Stomach (tissue), 9 donors: Measurements from ENCODE around the gene RIC8A. TPM values are rescaled to one million over a fixed set of nuclear protein-coding genes. Genes with fewer than 3 reads are reported as not detected.

Experiments
- DNase-seq, 2 donors: peaks; one replicate each; pipeline versions ENCODE4 v3.0.0 to v3.0.0-alpha.2; 2013 to 2019
- H3K27ac ChIP-seq, 5 donors: fragments of 200-600 bp in 4 of 5; sonication (generic) in 4 of 5; one replicate each; pipeline ENCODE4 v1.5.1; 2013 to 2019; ENCODE audit warnings: mild to moderate bottlenecking in 1 of 5, moderate library complexity in 1 of 5
- H3K27me3 ChIP-seq, 3 donors: fragments of 200-600 bp; sonication (generic); one replicate each; pipeline ENCODE4 v1.5.1; 2017 to 2019; ENCODE audit warnings: mixed run types in 1 of 3
- H3K36me3 ChIP-seq, 4 donors: fragments of 200-600 bp; sonication (generic); 1 replicate in 3 of 4; 2 replicates in 1 of 4; pipeline ENCODE4 v1.5.1; 2016 to 2019
- H3K4me1 ChIP-seq, 4 donors: fragments of 200-600 bp; sonication (generic); one replicate each; pipeline ENCODE4 v1.5.1; 2016 to 2019
- H3K4me3 ChIP-seq, 4 donors: fragments of 200-600 bp; sonication (generic) in 3 of 4; one replicate each; pipeline ENCODE4 v1.5.1; 2016 to 2019; ENCODE audit warnings: mild to moderate bottlenecking in 1 of 4
- H3K9me3 ChIP-seq, 4 donors: fragments of 200-600 bp; sonication (generic); one replicate each; pipeline ENCODE4 v1.5.1; 2016 to 2019
- CTCF ChIP-seq, 7 experiments: fragments of 450-650 bp in 4 of 7; fragments of 200-600 bp in 3 of 7; sonication (generic) in 3 of 7; IDR thresholded peaks; one replicate each; pipeline ENCODE4 v1.5.1; 2016 to 2019; ENCODE audit warnings: antibody characterized with exemption in 7 of 7, control low read depth in 2 of 7, mild to moderate bottlenecking in 1 of 7
- EP300 ChIP-seq: sonication (generic); formaldehyde crosslinking; IDR thresholded peaks from one replicate; pipeline ENCODE4 v1.6.1; 2017; ENCODE audit warnings: antibody characterized with exemption
- POLR2A ChIP-seq, 4 donors: fragments of 450-650 bp; IDR thresholded peaks; one replicate each; pipeline ENCODE4 v1.6.1; 2016; ENCODE audit warnings: antibody characterized with exemption in 4 of 4, control low read depth in 2 of 4, mild to moderate bottlenecking in 1 of 4, moderate library complexity in 1 of 4
- POLR2AphosphoS5 ChIP-seq, 3 donors: sonication (generic); formaldehyde crosslinking; IDR thresholded peaks; one replicate each; pipeline ENCODE4 v1.6.1; 2016; ENCODE audit warnings: antibody characterized with exemption in 3 of 3
- WGBS, 5 donors: extraction: QIAGEN DNeasy Blood & Tissue Kit in 3 of 5; methylation state at CpG; one replicate each; pipeline versions ENCODE4 v1.1.5 to v1.1.7; 2013 to 2018; 5-methylcytosine and 5-hydroxymethylcytosine counted together
- intact Hi-C: fragments of 100-400 bp; cut with DNase I; formaldehyde crosslinking; loops from one replicate; pipeline ENCODE4 v1.15.1; 2023; ENCODE audit warnings: low total_unique reads
- polyA plus RNA-seq, 3 donors: library from polyadenylated mRNA; stranded (reverse); fragments of 200-250 nt; gene quantifications; one replicate each; pipeline ENCODE4 v1.2.3, GENCODE V29; 2013
- total RNA-seq, 5 donors: library from RNA; depleted of rRNA; stranded (reverse); fragments of >200 nt; gene quantifications; one replicate each; pipeline versions ENCODE4 v1.1.0 to v1.2.3, GENCODE V29; 2014 to 2016
- donor health status: healthy with polysubstance abuse.
- donor health status: Bipolar disorder and iron deficiency.
- donor health status: healthy.

RIC8A gene
- total and polyA plus RNA-seq, 8 donors, result 39.2 to 262 (median 63.9) TPM

- intact Hi-C loops, result no loop called here
- TF ChIP-seq POLR2A (IDR thresholded peaks at IDR 0.05) (no peak), EP300 (no peak), POLR2AphosphoS5 (IDR thresholded peaks at IDR 0.05) (no peak), CTCF (IDR thresholded peaks at IDR 0.05) (no peak)
- 69 to 80% (median 79%) methylated on average over 10 of the region's 10 CpGs for WGBS, 5 donors
- Histone ChIP-seq H3K36me3 (no peaks in the 10 kb centered on the region), H3K9me3 (no peaks in the 10 kb centered on the region), H3K4me3 (no peak overlapping the region), H3K4me1 (no peaks in the 10 kb centered on the region), H3K27ac (no peak overlapping the region), H3K27me3 (peaks cover 0 to 4% (median 3%) of the 10 kb centered on the region in 3 donors)
- DNase-seq, result no peak
These were observed 51.9 kb downstream of the RIC8A start for GRCh38 chr11:259413-259812.

- no peaks in the 10 kb centered on the region for H3K36me3 ChIP-seq
- H3K27me3 ChIP-seq, result peaks cover 0 to 4% (median 3%) of the 10 kb centered on the region in 3 donors
- peaks cover 0 to 10% (median 0%) of the 10 kb centered on the region in 4 donors for H3K9me3 ChIP-seq
- intact Hi-C loops, result no loop called here
- DNase-seq, result no peak
- TF ChIP-seq POLR2AphosphoS5 (IDR thresholded peaks at IDR 0.05) (no peak), POLR2A (IDR thresholded peaks at IDR 0.05) (no peak), EP300 (no peak), CTCF (IDR thresholded peaks at IDR 0.05) (no peak)
- H3K4me1 ChIP-seq, result no peaks in the 10 kb centered on the region
- H3K27ac ChIP-seq, result no peak overlapping the region
- WGBS, 5 donors, result 86 to 92% (median 89%) methylated on average over 4 of the region's 4 CpGs
- H3K4me3 ChIP-seq, result no peak overlapping the region
These were observed 54.1 kb downstream of the RIC8A start for GRCh38 chr11:261624-262023.

Other genes starting within 250 kb of the RIC8A start
- not detected for gene SCGB1C1, start 14.6 kb upstream of the RIC8A start, total RNA-seq
- gene SCGB1C1, start 14.6 kb upstream of the RIC8A start, polyA plus RNA-seq, result not detected
- gene BET1L, start 309 bp upstream of the RIC8A start, total RNA-seq, result 10 to 100 TPM in 4 of 5 donors, 1 to 10 TPM in 1; 7.0 to 36.5 (median 25.0) TPM
- 10 to 100 TPM; 21.8 to 38.3 (median 28.1) TPM for gene BET1L, start 309 bp upstream of the RIC8A start, polyA plus RNA-seq
- 10 to 100 TPM in 2 of 5 donors, 1 to 10 TPM in 3; 5.4 to 63.7 (median 7.3) TPM for gene SIRT3, start 28.6 kb downstream of the RIC8A start, total RNA-seq
- 10 to 100 TPM; 10.8 to 19.2 (median 13.8) TPM for gene SIRT3, start 28.6 kb downstream of the RIC8A start, polyA plus RNA-seq
- gene PSMD13, start 29.3 kb downstream of the RIC8A start, total RNA-seq, result 100 to 1,000 TPM in 2 of 5 donors, 10 to 100 TPM in 3; 36.2 to 132 (median 64.9) TPM
- 100 to 1,000 TPM; 116 to 126 (median 123) TPM for gene PSMD13, start 29.3 kb downstream of the RIC8A start, polyA plus RNA-seq
- 1 to 10 TPM in 1 of 5 donors, under 1 TPM in 2, not detected in 2; 0.45 to 3.6 (median 0.55) TPM for gene NLRP6, start 70.7 kb downstream of the RIC8A start, total RNA-seq
- gene NLRP6, start 70.7 kb downstream of the RIC8A start, polyA plus RNA-seq, result under 1 TPM in 2 of 3 donors, not detected in 1; 0.08 to 0.12 TPM
- gene PGGHG, start 81.4 kb downstream of the RIC8A start, total RNA-seq, result 10 to 100 TPM in 4 of 5 donors, 1 to 10 TPM in 1; 3.5 to 34.8 (median 11.9) TPM
- gene PGGHG, start 81.4 kb downstream of the RIC8A start, polyA plus RNA-seq, result 10 to 100 TPM; 14.4 to 44.0 (median 20.7) TPM
- gene IFITM5, start 91.8 kb downstream of the RIC8A start, total RNA-seq, result under 1 TPM in 1 of 5 donors, not detected in 4; 0.73 TPM
- not detected for gene IFITM5, start 91.8 kb downstream of the RIC8A start, polyA plus RNA-seq
- gene IFITM2, start 100.1 kb downstream of the RIC8A start, total RNA-seq, result 10 to 100 TPM in 4 of 5 donors, 1 to 10 TPM in 1; 8.8 to 61.7 (median 12.9) TPM
- gene IFITM2, start 100.1 kb downstream of the RIC8A start, polyA plus RNA-seq, result 100 to 1,000 TPM; 276 to 394 (median 344) TPM
- gene IFITM1, start 106.3 kb downstream of the RIC8A start, total RNA-seq, result 10 to 100 TPM in 4 of 5 donors, 1 to 10 TPM in 1; 7.0 to 59.8 (median 17.3) TPM
- 100 to 1,000 TPM in 2 of 3 donors, 10 to 100 TPM in 1; 79.9 to 224 (median 119) TPM for gene IFITM1, start 106.3 kb downstream of the RIC8A start, polyA plus RNA-seq
- 100 to 1,000 TPM in 3 of 5 donors, 10 to 100 TPM in 2; 11.9 to 271 (median 127) TPM for gene IFITM3, start 113.2 kb downstream of the RIC8A start, total RNA-seq
- gene IFITM3, start 113.2 kb downstream of the RIC8A start, polyA plus RNA-seq, result 1,000 to 10,000 TPM in 1 of 3 donors, 100 to 1,000 TPM in 2; 538 to 1,128 (median 677) TPM
- gene B4GALNT4, start 161.8 kb downstream of the RIC8A start, total RNA-seq, result 1 to 10 TPM in 2 of 5 donors, under 1 TPM in 1, not detected in 2; 0.45 to 7.5 (median 4.2) TPM
- gene B4GALNT4, start 161.8 kb downstream of the RIC8A start, polyA plus RNA-seq, result 1 to 10 TPM; 2.4 to 8.8 (median 4.4) TPM
- 100 to 1,000 TPM in 3 of 5 donors, 10 to 100 TPM in 2; 26.3 to 356 (median 141) TPM for gene PKP3, start 186.5 kb downstream of the RIC8A start, total RNA-seq
- gene PKP3, start 186.5 kb downstream of the RIC8A start, polyA plus RNA-seq, result 10 to 100 TPM; 31.1 to 94.5 (median 41.7) TPM
- 100 to 1,000 TPM in 3 of 5 donors, 10 to 100 TPM in 2; 11.4 to 325 (median 110) TPM for gene SIGIRR, start 207.3 kb downstream of the RIC8A start, total RNA-seq
- gene SIGIRR, start 207.3 kb downstream of the RIC8A start, polyA plus RNA-seq, result 100 to 1,000 TPM; 110 to 227 (median 164) TPM
- gene ANO9, start 234.3 kb downstream of the RIC8A start, total RNA-seq, result 100 to 1,000 TPM in 1 of 5 donors, 10 to 100 TPM in 3, 1 to 10 TPM in 1; 5.7 to 208 (median 40.2) TPM
- gene ANO9, start 234.3 kb downstream of the RIC8A start, polyA plus RNA-seq, result 10 to 100 TPM in 2 of 3 donors, 1 to 10 TPM in 1; 9.8 to 37.6 (median 12.8) TPM
- 100 to 1,000 TPM in 2 of 5 donors, 10 to 100 TPM in 3; 16.5 to 264 (median 59.0) TPM for gene PTDSS2, start 242.6 kb downstream of the RIC8A start, total RNA-seq
- 10 to 100 TPM; 11.6 to 24.3 (median 22.3) TPM for gene PTDSS2, start 242.6 kb downstream of the RIC8A start, polyA plus RNA-seq